ENCODE results near the gene GAD2.

GAD2 gene

DNA sequence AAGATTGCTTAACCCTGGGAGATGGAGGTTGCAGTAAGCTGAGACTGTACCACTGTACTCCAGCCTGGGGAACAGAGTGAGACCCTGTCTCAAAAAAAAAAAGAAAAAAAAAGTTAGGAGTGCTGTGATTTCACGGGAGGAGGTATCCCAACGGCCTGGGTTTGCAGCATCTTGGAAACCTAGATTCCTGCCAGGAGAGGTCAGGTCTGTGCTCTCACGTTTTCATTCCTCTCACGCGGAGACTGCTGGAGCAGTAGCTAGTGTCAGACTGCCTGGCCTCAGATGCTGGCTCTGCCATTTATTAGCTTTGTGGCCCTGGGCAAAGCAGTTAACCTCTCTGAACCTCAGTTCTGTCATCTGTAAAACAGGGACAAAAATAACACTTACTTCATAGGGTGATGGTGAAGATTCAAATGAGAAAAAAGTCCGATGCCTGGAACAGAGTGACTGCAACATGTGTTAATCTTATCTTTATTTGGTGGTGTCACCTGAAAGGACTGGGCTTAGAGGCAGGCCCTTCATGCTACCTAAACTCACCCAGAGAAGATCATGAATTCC is 94.9 kb downstream of the GAD2 start:
- Histone ChIP-seq H3K4me3 (ENCODE audit: low read length) (no peak overlapping the region), H3K9ac (ENCODE audit: low read length) (no peak overlapping the region), H3K4me1 (ENCODE audit: low read length) (no peaks in the 10 kb centered on the region), H3K27ac (ENCODE audit: low read length) (no peak overlapping the region), H3K79me2 (ENCODE audit: low read length) (no peaks in the 10 kb centered on the region), H3F3A (ENCODE audit: insufficient read depth, low read length) (no peaks in the 10 kb centered on the region), H3K9me2 (replicated peaks; ENCODE audit: insufficient read depth, low read length) (no peaks in the 10 kb centered on the region), H3K36me3 (replicated peaks; ENCODE audit: insufficient read depth, low read length) (no peaks in the 10 kb centered on the region), H3K27me3 (replicated peaks; ENCODE audit: insufficient read depth, low read length) (no peaks in the 10 kb centered on the region), H3K9me3 (replicated peaks; ENCODE audit: insufficient read depth, low read length) (no peaks in the 10 kb centered on the region), H2AFZ (ENCODE audit: low read length) (no peak overlapping the region), H3K4me2 (ENCODE audit: low read depth, low read length) (no peak overlapping the region), H4K20me1 (ENCODE audit: insufficient read depth, low read length) (no peaks in the 10 kb centered on the region)
- TF ChIP-seq EZH2 (optimal IDR thresholded peaks at IDR 0.05; ENCODE audit: low read depth, low read length) (no peak), EZH2phosphoT487 (IDR thresholded peaks at IDR 0.05; ENCODE audit: low read length) (no peak)
- TF ChIP-seq, protein P1, sequence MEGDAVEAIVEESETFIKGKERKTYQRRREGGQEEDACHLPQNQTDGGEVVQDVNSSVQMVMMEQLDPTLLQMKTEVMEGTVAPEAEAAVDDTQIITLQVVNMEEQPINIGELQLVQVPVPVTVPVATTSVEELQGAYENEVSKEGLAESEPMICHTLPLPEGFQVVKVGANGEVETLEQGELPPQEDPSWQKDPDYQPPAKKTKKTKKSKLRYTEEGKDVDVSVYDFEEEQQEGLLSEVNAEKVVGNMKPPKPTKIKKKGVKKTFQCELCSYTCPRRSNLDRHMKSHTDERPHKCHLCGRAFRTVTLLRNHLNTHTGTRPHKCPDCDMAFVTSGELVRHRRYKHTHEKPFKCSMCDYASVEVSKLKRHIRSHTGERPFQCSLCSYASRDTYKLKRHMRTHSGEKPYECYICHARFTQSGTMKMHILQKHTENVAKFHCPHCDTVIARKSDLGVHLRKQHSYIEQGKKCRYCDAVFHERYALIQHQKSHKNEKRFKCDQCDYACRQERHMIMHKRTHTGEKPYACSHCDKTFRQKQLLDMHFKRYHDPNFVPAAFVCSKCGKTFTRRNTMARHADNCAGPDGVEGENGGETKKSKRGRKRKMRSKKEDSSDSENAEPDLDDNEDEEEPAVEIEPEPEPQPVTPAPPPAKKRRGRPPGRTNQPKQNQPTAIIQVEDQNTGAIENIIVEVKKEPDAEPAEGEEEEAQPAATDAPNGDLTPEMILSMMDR (IDR thresholded peaks at IDR 0.05; ENCODE audit: low read length), result no peak
- DNase-seq, result no peak

DNA sequence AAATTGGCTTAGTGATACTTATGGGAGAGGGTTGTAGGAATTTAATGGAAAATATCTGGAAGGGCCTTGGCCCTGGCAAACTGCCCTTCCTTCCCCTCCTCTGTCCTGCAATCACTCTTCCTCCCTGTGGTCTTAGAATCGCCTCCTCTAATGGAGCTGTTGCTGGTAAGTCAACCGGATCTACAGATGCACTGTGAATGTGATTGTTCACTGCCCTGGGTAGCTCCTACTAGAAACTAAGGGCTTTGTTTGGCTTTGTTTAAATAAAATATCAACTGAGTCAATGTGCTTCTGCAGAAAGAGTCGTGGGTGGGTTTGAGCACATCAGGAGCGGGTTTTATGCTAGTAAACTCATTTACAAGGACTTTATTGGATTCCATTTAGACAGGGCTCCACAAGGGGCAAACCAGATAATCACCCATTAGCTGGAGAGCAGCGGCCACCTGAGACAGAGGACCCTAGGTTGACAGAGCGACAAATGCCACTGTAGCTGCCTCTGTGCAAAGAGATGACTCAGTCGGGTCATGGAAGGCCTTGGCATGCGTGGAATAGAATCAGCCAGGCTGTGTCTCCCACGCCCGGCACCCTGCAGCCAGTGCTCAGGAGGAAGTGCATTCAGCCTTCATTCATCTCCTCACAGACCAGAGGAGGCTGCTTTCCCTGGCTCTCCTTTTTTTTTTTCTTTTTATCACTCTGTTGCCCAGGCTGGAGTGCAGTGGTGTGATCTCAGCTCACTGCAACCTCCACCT is 97.9 kb downstream of the GAD2 start:
- no peaks in the 10 kb centered on the region for H3K4me1 ChIP-seq (ENCODE audit: low read length)
- H4K20me1 ChIP-seq (ENCODE audit: insufficient read depth, low read length), result no peaks in the 10 kb centered on the region
- TF ChIP-seq EZH2 (optimal IDR thresholded peaks at IDR 0.05; ENCODE audit: low read depth, low read length), result no peak
- TF ChIP-seq, protein P1 (IDR thresholded peaks at IDR 0.05; ENCODE audit: low read length), result no peak
- no peak for TF ChIP-seq EZH2phosphoT487 (IDR thresholded peaks at IDR 0.05; ENCODE audit: low read length)
- no peak overlapping the region for H3K4me2 ChIP-seq (ENCODE audit: low read depth, low read length)
- H3K9me3 ChIP-seq (replicated peaks; ENCODE audit: insufficient read depth, low read length), result no peaks in the 10 kb centered on the region
- no peaks in the 10 kb centered on the region for H3K9me2 ChIP-seq (replicated peaks; ENCODE audit: insufficient read depth, low read length)
- H3F3A ChIP-seq (ENCODE audit: insufficient read depth, low read length), result no peaks in the 10 kb centered on the region
- H2AFZ ChIP-seq (ENCODE audit: low read length), result no peak overlapping the region
- no peaks in the 10 kb centered on the region for H3K79me2 ChIP-seq (ENCODE audit: low read length)
- H3K27ac ChIP-seq (ENCODE audit: low read length), result no peak overlapping the region
- no peak for DNase-seq
- H3K4me3 ChIP-seq (ENCODE audit: low read length), result no peak overlapping the region
- no peaks in the 10 kb centered on the region for H3K27me3 ChIP-seq (replicated peaks; ENCODE audit: insufficient read depth, low read length)
- no peak overlapping the region for H3K9ac ChIP-seq (ENCODE audit: low read length)
- H3K36me3 ChIP-seq (replicated peaks; ENCODE audit: insufficient read depth, low read length), result no peaks in the 10 kb centered on the region

DNA sequence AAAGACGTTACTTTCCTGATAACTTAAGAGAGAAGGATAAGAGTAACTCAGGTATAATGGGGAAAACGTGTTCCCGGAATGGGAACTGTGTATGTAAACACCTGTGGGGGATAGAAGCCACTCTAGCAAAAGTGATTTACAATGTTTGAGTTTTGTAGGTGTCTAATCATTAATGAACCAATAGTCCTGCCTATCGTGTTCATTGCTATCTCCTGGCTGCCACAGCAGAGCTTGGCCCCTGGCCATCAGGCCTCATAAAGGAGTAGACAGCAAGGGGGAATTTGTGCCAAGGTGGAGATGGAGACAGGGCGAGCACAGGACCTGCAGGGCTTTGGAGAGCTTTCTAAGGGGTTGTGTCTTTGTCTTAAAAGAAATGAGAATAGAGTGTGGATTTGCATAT is 102.1 kb downstream of the GAD2 start:
- Histone ChIP-seq H3K9me2 (replicated peaks; ENCODE audit: insufficient read depth, low read length) (no peaks in the 10 kb centered on the region), H3K9ac (ENCODE audit: low read length) (no peak overlapping the region), H3F3A (ENCODE audit: insufficient read depth, low read length) (no peaks in the 10 kb centered on the region), H2AFZ (ENCODE audit: low read length) (no peak overlapping the region), H3K4me1 (ENCODE audit: low read length) (no peaks in the 10 kb centered on the region), H3K27ac (ENCODE audit: low read length) (no peak overlapping the region), H3K27me3 (replicated peaks; ENCODE audit: insufficient read depth, low read length) (no peaks in the 10 kb centered on the region), H3K9me3 (replicated peaks; ENCODE audit: insufficient read depth, low read length) (no peaks in the 10 kb centered on the region), H3K79me2 (ENCODE audit: low read length) (no peaks in the 10 kb centered on the region), H4K20me1 (ENCODE audit: insufficient read depth, low read length) (no peaks in the 10 kb centered on the region), H3K4me3 (ENCODE audit: low read length) (no peak overlapping the region), H3K36me3 (replicated peaks; ENCODE audit: insufficient read depth, low read length) (no peaks in the 10 kb centered on the region), H3K4me2 (ENCODE audit: low read depth, low read length) (no peak overlapping the region)
- no peak for DNase-seq
- TF ChIP-seq EZH2 (optimal IDR thresholded peaks at IDR 0.05; ENCODE audit: low read depth, low read length) (no peak), EZH2phosphoT487 (IDR thresholded peaks at IDR 0.05; ENCODE audit: low read length) (no peak)
- TF ChIP-seq, protein P1 (IDR thresholded peaks at IDR 0.05; ENCODE audit: low read length), result no peak
